Stimulated activated CD4-positive, alpha-beta T cell treated with anti-CD3 and anti-CD28 coated beads, Interleukin-15, amount 100 ng/mL, for 1 hour (primary cell): ENCODE measurements around the gene GNAI1.
"Not testable (repeated sequence)": the region's sequence is repeated elsewhere in the genome, so short reads cannot be mapped to it uniquely, and the experiment has no call there.

Experiments
- DNase-seq, 2 donors: peaks; one replicate each; pipeline ENCODE4 v3.0.0-alpha.2; 2020; ENCODE audit warnings: low read depth in 1 of 2, low spot score in 1 of 2

The GNAI1 gene

GRCh38 chr7:80155374-80155773 is 20.7 kb downstream of the GNAI1 start:
- DNase-seq = no peak

DNA sequence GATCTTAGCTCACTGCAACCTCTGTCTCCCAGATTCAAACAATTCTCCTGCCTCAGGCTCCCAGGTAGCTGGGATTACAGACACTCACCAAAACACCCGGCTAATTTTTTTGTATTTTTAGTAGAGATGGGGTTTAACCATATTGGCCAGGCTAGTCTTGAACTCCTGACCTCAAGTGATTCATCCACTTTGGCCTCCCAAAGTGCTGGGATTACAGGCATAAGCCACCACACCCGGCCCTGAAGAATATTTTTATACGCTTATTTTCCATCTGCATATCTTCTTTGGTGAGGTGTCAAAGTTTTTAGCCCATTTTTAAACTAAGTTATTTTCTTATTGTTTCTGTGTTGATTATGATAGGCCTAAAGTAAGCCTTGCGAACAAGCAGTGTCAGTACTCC is 23.1 kb downstream of the GNAI1 start:
- not testable (repeated sequence) for DNase-seq

DNA sequence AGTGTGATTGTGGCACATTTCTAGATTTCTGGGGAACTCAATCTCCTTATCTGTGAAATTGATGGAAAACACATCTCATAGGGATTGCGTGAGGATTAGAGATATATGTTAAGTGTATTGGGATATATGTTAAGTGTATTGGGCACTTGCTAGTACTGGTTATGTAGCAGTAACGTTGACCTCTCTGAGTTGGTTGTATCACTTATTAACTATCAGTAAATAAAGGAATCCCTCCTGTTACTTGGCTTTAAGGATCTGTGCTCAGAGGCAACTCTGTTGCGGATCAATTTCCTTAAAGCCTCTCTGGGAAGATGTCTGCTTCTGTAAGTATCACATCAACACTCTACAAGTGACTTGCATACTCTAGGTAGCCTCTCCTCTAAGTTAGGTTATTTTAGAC is 25.2 kb downstream of the GNAI1 start:
- no peak for DNase-seq

DNA sequence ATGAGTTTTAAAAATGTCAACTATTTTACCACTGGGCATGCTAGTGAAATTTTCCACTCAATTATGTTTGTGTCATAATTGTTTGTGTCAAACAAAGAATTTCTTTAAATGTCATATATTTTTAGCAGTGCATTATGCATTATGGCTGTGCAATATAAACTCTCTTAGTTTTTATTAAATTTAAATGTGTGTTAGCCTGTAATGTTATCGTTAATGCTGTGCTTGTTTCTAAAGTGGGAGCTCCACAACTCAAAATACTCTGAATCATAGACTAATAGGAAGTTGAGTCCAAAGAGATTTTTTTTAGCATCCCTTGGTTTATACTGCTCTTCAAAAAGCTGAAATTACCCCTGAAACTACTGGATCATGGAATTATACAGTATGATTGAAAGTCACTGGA is 26.8 kb downstream of the GNAI1 start:
- DNase-seq = no peak

GRCh38 chr7:80165177-80165576 is 30.5 kb downstream of the GNAI1 start:
- no peak for DNase-seq

GRCh38 chr7:80170445-80170844 is 35.8 kb downstream of the GNAI1 start:
- DNase-seq = no peak

DNA sequence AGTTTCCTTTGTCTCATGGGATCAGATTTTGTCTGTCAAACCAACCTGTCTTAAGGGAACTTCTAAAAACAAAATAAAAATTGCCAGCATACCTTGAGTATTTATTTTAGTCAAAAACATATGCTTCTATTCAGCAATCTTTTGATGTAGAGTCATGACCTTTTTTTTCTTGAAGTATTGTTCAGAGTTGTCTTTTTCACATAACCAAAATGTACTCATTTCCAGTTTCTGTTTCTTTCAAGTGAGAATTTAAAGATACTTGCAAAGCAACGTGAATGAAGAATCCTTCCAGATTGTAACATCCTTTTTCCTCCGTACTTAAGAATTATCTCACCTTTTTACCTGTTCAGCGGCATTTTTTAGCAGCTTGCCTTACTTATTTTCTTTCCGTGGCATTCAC is 37.8 kb downstream of the GNAI1 start:
- DNase-seq = no peak

DNA sequence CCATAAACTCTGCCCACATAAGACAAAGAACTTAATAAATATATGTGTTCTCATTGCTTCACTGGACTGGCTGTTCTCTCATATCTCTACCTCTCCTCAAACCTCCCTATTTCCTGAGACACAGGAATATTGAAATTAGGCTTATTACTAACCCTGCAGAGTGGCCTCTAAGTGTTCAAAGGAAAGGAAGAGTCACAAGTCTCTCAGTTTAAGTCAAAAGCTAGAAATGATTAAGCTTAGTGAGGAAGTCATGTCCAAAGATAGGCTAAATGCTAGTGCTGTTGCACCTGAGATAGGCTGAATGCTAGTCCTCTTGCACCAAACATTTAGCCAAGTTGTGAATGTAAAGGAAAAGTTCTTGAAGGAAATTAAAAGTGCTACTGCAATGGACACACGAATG is 41.1 kb downstream of the GNAI1 start:
- DNase-seq = no peak

GRCh38 chr7:80181411-80181810 is 46.8 kb downstream of the GNAI1 start:
- DNase-seq = no peak

- no peak for DNase-seq
Observed at GRCh38 chr7:80182630-80183276, 48.1 kb downstream of the GNAI1 start.

DNA sequence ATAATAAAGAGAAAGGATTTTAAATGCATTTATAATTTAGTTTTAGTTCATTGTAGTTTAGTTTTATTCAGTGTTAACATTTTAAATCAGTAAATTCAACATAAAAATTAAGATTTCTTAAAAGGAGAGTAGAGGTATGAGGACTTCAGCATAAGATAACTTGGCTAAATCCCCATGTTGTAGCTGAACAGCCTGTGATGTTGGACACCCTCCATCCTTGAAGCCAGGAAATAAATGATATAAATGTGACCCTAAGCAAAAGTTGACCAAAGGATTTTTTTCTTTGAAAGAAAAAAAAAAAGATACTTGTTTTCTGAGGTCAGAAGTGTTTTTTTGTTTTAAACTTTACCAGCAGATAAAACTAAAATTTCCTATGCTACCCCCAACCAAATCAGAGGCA is 48.7 kb downstream of the GNAI1 start:
- DNase-seq = no peak

DNA sequence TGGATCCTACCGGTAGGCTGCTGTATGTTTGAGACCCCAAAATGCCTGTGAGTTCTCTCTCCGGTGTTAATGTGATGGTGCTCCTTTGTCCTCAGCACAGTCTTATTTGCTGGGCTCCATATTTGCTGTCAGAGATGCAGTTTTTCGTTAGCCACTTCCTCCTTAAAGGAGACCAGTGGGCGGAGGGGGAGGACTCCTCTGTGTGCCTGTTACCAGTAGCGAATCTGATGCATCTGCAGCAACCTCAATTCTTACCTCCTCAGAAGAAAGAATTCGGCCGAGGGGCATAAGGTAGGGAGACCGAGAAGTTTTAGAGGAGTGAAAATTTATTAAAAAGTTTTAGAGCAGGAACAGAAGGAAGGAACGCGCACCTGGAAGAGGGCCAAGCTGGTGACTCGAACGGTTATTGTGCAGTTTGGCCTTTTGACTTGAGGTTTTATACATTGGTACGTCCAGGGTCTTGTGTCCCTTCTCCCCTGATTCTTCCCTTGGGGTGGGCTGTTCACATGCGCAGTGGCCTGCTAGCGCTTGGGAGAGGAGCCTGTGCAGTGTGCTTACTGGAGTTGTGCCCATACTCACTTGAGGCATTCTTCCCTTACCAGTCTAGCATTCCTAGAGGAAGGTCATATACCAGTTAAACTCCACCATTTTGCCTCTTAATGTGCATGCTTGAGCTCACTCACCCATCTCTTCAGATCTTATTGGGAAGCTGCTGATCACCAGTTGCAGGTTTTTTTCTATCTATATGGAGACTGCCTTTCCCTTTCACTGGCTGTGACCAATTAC is 49.5 kb downstream of the GNAI1 start:
- DNase-seq = no peak

GRCh38 chr7:80184693-80185092 is 50.1 kb downstream of the GNAI1 start:
- DNase-seq = no peak

DNA sequence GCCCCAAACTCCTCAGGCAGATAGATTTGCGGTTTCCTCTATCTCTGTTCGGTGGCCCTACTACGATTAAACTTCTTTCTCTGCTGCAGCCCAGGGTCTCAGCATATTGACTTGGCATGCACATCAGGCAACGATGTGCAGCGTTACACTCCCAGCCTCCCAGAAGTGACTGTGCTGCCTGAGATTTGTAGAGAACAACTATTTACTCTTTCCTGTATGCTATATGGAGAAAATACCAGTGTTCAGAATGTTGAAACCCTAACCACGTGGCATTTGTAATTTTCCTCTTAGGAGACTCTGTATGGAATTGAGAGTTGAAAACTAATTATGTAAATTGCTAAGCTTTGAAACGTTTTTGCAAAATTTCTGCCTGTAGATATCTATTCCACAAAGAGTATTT is 50.9 kb downstream of the GNAI1 start:
- no peak for DNase-seq

DNA sequence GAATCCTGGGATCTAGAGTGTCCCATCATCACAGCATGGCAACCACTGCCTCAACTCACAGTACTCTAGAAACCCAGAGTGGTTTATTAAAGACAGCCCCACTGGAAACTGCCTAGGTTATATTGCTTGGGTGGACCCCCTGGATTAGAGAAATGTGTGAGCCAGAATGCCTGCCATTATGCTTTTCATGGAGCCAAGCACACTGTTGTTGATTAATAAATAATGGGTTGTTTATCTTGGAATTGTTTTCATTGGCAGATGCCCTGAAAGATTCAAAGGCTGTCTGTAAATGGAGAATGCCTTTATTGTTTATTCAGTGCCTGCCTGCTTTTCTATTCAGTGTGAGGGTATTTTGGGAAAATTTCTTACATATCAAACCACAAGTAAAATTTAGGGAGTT is 52.1 kb downstream of the GNAI1 start:
- DNase-seq = no peak

DNA sequence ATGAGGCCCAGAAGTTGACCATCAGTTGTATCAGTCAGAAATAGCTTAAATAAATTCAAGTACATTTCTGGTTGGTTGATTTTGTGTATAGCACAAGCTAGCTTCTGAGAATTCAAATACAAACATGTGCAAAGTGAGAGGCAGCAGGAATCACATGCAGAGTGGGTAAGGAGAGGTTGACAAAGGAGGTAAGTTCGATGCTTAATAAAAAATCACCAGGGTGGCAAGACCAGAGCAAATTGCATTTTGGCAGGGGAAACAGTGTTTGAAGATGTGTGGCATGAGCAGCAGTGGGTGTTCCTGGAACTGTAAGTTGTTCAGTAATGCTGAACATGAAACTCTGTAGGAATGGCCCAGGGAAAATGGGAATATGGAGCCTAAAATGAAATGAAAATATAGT is 52.6 kb downstream of the GNAI1 start:
- no peak for DNase-seq

DNA sequence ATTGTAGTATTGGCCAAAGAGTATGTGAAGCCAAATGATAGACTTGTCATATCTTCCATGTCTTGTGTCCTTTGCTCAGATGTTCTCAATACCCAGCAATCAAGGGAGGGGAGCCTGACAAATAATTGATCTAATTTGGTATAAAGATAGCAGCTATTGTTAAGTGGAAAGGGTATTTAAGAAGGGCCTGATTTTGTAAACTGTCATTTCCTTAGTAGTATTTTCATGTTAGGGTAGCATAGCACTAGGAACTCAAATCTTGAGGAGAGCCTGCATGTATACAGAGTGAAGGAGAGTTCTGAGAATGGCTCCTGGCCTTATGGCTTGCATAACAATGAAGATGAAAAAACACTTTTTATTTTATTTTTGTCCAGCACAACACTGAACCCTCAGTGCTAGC is 53.1 kb downstream of the GNAI1 start:
- DNase-seq = no peak

- no peak for DNase-seq
Observed at GRCh38 chr7:80189638-80190037, 55.0 kb downstream of the GNAI1 start.

DNA sequence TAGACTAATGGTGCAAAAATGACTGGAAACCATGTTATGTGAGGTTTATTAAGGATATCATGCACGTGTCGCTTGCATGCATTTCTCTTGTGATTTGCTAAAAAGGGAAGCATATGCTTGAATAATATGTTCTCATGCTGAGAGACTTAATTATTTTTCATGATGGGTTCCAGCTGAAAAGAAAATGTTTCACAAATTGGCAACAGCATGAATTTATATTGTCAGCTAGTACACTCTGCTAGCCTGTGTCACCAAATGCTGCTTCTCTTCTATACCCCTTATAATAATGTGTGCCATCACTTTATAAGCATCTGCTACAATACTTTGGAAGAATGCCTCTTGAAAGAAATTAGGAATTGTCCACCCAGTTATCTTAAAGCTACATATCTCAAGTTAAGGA is 63.0 kb downstream of the GNAI1 start:
- no peak for DNase-seq

GRCh38 chr7:80199051-80199450 is 64.4 kb downstream of the GNAI1 start:
- no peak for DNase-seq

DNA sequence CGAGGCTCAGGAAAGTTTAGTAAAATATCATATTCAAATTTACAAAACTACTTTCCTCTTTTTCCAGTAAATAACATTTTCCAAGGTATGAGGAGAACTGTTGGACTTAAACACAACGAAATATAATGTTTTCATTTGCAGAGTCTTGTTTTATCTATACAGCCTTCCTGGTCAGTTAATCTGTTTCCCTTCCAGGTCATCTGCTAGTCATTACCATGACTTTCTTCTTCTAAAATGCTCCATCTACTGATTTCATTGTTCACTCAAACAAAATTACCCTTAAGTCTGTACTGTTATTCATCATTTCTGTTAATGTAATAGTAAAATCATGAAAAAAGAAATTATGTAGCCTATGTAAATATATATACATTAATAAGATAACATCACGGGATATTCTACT is 69.8 kb downstream of the GNAI1 start:
- no peak for DNase-seq

- no peak for DNase-seq
Observed at GRCh38 chr7:80204919-80205318, 70.3 kb downstream of the GNAI1 start.

DNA sequence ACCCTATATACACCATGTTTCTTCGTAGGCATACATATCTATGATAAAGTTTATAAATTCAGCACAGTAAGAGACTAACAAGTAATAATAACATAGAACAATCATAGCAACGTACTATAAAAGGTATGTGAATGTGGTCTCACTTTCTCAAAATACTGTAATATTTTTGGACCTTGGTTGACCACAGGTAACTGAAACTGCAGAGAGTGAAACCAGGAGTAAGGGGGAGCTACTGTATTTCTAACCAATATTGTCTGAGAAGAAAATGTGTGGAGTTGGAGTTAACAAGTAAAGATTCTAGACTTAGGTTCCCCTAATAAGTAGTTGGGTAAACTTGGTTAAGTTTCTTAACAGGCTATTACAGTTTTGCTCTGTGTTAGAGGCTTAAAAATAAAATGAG is 72.1 kb downstream of the GNAI1 start:
- DNase-seq = no peak
